22Rv1 (cell line): ENCODE results near the gene TPPP.

Experiments used
- ZFX ChIP-seq: fragments of 450-650 bp; IDR thresholded peaks from 2 replicates; pipeline ENCODE4 v1.6.1; 2017; ENCODE audit warnings: antibody characterized with exemption, borderline replicate concordance
- TF ChIP-seq, protein P1 (sequence below): fragments of 450-650 bp; IDR thresholded peaks from 2 replicates; pipeline ENCODE4 v1.5.1; 2017; ENCODE audit warnings: mild to moderate bottlenecking

DNA sequence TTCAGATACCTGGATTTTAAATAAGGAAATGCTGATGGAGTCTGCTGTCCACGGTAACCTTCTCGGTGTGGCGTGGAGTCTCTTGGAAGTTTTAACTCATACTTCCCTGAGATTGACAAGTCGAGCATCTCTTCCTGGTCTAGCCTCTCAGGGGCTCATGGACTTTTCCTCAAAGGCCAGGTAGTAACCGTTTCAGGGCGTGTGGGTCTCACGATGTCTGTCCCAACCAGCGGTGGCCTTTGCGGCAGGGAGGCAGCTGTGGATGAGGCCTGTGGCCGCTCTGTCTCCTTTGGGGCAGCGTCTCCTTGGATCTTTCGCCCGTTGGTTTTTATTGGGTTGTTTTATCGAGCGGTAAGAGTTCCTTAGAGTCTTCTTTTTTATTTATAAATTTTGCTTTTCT, 48.2 kb downstream of the TPPP start:
- TF ChIP-seq, protein P1, sequence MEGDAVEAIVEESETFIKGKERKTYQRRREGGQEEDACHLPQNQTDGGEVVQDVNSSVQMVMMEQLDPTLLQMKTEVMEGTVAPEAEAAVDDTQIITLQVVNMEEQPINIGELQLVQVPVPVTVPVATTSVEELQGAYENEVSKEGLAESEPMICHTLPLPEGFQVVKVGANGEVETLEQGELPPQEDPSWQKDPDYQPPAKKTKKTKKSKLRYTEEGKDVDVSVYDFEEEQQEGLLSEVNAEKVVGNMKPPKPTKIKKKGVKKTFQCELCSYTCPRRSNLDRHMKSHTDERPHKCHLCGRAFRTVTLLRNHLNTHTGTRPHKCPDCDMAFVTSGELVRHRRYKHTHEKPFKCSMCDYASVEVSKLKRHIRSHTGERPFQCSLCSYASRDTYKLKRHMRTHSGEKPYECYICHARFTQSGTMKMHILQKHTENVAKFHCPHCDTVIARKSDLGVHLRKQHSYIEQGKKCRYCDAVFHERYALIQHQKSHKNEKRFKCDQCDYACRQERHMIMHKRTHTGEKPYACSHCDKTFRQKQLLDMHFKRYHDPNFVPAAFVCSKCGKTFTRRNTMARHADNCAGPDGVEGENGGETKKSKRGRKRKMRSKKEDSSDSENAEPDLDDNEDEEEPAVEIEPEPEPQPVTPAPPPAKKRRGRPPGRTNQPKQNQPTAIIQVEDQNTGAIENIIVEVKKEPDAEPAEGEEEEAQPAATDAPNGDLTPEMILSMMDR, result no peak
- TF ChIP-seq ZFX, result no peak
